GM19397 (cell line): ENCODE data around the gene IL3.

Experiments
- ATAC-seq: cut with Tn5 transposase; IDR thresholded peaks from one replicate; pipeline ENCODE4 v1.9.1; 2021; ENCODE audit warnings: mild to moderate bottlenecking, moderate library complexity; ENCODE audit not compliant: unreplicated experiment

Gene IL3

DNA sequence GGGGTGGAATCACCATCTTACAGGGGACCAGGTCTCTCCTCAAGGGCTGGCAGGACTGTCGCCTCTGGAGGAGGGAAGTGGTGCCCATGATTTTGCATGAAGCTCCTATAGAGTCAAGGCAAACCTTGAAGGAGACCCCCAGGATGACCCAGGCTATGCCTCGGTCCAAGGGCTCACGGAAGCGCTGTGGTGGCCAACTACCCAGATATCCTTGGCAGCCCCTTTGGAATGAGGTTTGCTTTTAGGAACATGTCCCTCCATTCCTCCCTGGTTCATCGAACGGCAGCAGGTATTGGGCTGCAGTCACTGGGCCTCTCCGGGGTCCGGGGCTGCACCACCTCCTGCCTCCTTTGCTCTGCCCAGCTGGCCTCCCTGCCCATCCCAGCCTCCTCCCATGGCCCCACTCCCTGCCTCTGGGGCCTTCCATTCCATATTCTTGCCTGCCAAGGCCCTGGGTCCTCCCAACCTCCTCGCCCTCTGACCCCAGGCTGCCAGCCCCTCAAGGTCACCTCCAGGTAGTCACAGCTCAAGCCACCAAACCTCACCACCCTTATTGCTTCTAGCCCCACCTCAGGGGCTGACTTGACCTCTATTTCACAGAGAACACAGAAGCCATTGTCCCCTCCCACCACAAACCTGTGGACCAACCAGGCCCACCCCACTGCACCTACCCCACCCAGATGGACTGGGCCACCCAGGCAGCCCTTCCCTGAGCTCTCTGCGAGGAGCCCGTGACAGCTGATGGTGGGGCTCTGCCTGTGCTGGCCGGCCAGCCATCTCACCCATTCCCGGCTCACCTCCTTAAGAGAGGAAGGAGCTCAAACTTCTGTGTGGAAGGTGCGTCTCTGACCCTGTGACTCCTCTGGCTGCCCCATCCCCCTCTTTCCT lies 3.6 kb upstream of the IL3 start:
- no peak for ATAC-seq

DNA sequence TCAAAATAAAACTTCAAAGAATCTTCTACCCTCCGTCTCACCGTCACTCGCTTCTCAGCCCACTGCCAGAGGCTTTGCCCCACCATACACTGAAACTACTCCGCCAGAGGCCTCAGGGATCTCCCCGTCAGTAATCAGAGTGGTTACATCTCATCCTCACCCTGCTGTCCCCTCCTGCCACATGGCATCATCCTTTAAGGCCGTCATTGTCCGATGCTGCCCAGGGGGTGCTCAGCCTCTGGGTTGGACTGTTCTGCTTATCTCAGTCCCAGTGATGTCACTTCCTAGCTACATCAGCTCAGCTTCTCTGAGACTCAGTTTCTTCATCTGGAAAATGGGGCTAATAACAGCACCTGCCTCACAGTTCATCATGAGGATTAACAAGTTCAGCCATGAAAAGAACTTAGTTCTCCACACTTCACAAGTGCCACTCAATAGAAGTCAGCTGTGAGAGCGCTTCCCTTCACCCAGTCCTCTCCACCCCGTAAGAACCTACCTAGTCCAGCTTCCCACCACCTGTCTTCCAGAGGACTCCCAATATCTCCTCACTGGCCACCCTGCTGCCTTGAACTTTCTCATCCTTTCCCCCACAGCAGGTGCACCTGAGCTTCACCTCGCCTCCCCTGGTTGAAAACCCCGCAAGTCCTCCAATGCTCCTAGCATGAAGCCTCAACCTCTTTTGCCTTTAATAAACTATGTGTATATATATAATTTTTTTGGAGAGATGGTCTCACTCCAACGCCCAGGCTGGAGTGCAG lies 2.8 kb upstream of the IL3 start:
- no peak for ATAC-seq

DNA sequence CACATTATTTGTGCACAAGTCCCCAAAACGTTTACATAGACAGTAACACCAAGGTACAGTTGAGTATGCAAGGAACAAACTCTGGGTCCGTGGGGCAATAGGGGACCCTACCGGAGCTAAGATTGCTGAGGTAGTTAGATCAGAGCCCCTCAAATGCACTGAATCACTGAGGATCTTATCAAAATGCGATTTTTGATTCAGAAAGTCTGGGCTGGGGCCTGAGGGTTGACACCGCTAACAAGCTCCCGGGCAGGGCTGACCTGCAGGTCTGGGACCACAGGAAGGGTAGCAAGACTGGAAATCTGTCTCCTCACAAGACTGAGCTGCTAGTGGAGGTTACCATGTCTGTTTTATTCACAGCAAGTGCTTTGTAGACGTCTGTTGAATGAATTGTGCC lies 1.8 kb upstream of the IL3 start:
- no peak for ATAC-seq

DNA sequence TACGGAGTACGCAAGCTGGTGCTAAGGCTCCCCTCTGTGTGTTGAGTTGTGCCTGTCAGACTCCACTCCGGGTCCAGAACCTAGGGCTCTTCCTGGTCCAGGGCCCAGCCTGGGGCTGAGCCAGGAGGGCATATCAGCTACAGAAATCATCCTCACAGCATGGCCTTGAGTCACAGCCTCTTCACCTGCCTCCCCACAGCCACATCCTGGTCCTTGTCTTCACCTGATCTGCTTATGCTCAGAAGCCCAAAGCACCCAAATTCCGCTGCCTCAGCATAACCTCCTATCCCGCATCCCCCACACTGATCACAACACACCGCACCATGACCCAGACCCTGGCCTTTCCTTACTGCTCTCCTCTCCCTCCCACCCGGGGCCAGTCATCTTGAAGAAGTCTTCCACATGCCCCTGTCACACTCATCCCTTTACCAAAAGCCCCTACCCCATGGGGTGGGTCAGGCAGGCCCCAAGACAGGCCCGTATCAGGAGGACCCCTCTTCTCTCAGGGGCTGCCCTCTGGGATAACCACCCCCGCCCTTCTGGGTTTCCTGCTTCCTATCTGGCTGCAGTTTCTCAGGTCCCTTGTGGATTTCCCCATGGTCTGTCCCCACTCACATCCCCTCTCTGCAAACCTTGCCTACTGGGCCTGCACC lies 1.3 kb upstream of the IL3 start:
- ATAC-seq: no peak

DNA sequence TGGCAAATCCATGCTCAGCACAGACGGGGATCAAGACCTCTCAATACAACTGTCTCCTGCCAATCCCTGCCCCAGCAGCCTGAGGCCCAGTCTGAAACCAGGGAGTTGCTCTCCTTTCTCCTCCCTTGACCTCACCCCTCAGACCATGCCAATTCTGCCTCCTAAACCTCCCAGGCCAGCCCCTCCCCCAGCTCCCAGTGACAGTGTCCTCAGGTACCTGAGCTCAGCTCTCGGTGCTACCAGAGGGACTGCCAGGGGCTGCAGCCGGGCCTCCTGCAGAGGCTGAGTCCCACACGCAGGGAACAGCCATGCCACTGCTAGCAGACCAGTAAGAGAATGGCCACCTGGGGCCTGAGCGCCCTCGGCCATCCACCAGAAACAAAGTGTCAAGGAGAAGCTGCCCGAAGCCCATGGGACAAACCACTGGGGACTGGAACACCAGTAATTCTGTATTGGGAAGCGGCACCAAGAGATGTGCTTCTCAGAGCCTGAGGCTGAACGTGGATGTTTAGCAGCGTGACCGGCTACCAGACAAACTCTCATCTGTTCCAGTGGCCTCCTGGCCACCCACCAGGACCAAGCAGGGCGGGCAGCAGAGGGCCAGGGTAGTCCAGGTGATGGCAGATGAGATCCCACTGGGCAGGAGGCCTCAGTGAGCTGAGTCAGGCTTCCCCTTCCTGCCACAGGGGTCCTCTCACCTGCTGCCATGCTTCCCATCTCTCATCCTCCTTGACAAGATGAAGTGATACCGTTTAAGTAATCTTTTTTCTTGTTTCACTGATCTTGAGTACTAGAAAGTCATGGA lies 557 bp upstream of the IL3 start:
- no peak for ATAC-seq

DNA sequence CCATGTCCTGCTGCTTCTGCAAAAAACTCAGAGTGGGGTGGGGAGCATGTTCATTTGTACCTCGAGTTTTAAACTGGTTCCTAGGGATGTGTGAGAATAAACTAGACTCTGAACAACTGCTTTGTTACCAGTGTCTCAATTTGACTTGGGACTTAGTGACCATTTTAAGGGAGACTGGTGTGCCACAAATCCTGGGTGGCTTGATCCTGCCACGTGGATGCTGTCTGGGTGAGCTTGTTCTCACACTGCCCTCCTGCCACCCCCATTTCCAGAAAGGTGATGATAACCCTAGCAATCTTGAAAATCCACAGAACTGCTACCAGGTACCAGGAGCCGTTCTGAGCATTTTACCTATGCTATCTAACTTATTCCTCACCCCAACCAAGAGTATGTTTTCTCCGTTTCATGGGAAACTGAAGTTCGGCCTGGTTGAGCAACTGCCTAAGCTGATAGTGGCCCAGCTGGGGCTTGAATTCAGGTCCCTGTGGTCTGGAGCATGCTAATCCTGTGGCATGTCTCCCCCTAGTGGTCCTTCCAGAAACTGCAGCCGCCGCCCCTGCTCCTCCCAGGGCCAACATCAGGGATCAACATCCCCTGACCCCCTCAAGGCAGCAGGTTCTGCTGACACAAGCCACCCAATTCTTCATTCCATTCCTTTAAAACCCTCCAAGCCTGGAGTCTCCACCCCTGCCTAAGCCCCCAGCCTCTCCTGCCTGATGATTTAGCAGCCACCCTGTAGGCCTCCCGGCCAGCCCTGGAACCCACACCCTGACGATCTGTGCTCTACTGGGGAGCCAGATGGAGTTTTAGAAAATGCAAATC lies 2.8 kb downstream of the IL3 start:
- ATAC-seq: peak; percentile 58

DNA sequence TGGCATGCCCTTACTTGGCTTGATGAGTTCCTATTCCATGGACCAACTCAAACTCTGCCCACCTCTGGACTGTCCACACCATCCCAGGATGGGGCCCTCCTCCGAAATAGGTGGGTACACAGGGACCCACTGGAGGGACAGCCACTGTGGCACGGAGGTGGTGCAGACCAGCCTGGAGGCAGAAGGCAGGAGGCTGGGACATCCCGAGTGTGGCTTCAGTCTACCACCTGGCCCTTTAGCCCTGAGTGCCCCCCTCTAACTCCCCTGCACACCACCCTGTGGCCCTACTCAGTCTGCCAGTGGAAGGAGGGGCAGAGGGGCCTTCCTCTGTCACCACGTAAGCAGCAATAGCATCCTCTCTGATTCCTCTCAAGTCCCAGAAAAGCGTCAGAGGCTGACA lies 3.7 kb downstream of the IL3 start:
- ATAC-seq: no peak

DNA sequence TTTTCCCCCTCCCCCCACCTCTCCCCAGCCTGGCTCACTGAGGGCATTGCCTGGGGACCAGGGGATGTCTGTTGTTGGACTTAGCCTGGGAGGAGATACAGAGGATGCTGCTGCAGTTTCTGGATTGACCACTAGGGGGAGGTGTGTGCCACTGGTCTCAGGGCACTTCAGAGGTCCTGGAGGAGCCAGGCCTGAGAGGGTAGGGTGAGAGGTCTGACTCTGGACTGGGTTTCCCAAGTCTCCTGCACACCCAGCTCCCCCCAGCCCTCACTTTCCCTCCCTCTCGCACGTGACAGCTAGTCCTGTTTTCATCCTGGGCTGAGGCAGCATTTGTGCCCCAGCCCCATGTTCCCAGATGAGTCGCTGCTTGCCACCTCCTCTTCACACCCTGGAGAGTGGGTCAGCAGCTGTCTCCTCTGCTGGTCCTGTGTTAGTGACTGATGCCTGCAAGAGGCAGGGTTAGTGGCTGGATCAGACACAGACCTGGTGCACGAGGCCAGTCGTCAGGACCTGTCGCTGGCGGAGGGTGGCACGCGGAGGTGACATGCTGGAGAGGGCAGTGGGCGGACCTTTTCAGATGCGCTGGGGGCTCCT lies 4.4 kb downstream of the IL3 start:
- peak; percentile 57 for ATAC-seq

DNA sequence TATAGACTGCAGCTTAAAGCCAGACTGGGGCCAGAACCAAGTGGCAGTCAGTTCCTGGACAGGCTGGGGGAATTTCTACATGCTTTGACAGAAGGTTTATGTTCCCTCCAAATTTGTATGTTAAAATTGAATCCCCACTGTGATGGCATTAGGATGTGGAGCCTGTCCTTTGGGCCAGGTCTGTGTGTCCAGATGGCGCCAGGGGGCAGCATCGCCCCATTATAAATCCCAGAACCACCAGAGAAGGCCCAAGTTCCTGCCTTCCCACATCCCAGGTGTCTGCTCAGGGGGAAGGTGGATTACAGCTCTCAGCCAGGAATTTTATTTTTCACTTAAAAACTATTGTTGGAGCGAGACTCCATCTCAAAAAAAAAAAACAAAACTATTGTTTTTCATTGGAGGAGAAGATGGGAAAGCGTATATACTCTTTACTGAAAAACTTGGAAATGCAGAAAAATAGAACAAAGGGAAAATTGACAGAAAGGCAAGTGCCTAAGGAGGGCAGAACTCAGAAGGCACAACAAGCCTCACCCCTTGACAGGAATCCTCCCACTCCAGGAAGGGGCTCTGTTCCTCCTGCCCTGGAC lies 5.0 kb downstream of the IL3 start:
- ATAC-seq: no peak

DNA sequence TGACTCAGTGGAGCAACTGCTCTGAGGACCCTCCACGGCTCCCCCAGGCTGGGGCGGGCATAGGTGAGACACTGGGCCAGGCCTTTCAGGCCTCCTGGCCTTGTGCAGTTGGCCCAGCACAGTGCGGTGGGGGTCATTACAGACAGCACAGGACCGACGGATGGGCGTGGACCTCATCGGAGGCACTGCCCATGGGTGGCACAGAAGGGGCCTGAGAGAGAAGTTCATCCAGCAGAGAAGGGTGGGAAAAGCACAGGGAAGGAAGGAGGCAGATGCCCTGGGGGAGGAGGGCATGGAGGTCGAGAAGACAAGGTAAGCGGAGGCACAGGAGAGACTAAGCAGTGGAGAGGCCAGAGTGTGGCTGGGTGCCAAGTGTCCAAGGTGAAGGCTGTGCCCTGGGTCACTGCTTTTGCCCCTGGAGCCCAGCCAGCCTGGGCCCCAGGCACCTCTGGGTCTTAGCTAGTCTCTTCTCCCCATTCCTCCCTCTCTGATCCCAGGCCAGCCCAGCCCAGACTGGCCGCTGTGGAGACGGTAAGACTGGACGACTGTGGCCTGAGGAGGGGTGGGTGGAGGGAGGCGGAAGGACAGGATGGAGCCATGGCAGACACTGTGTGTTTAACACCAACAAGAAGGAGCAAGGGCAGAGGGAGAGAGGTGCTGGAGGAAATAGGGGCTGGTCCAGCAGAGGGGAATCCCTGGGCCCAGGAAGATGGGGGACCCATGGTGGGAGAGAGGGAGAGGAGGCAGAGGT lies 5.7 kb downstream of the IL3 start:
- ATAC-seq: no peak

DNA sequence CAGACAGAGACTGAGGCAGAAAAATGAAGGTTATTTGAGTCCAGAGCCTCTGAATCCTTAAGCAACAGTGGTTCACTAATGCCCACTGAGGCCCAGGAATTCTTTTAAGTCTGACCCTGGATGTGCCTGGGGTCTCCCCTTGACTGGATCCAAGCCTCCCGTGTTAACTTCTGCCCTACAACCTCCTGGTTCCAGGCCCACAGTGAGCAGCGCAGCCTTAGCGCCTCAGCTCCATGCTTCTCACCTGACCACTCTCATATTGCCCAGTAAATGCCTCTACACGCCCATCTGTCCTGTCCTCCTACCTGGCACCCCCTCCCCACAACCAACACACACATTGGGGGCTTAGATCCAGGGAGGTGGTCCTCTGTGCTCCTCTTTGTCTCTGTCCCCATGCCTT lies 6.4 kb downstream of the IL3 start:
- no peak for ATAC-seq

DNA sequence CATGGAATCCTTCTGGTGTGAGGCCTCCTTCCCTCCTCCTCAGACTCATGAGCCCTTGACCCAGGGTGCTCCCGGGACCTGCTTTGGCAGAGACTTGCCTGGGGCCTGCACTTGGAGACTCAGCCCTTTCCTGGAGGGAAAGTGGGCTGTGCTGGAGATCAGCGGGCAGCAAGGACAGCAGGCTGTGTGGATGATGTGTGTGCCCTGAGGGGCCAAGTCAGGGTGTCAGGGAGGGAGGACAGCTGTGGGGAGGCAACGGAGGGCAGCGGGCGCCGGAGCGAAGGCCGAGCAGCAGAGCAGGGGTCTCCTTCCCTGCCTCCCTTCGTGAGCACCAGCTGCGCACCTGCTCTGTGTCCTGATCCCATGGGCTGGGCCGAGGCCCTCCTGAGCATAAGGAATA lies 7.0 kb downstream of the IL3 start:
- no peak for ATAC-seq

DNA sequence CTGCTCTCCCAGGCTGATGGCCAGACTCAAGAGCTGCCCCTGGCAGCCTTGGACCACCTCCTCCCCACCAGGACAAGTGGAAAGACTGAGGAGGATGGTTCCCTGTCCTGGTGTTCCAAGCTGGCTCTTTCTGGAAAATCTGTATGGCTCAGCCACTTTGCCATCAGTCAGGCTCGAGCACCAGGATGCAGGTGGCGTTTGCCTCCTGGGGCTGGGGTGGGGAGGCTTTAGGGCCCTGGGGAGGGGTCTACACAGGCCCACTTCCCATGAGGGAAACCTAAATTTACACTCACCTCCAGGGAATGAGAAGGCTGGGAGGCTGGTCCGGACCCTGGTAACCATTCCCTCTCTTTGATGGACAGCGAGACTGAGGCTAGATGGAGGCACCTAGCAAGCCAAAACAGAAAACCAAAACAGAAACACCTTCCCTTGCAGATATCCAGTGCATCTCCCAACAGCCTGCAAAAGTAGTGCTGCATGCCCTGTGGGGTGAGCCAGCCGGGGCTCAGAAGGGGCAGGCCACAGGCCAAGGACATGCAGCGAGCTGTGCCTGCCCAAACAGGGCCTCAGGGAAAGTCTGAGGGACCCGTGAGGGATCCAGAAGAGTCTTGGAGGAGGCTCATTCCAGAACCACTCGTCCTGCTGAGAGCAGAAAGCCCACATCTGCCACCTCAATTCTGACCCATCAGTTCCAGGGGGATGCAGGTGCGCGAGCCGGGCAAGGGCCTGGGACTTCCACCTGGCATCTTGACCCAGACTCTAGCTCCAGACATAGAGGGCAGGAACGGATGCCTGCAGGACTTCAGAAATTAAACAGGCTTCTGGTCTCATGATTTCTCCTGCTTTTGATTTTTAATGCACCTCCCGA lies 7.7 kb downstream of the IL3 start:
- no peak for ATAC-seq

DNA sequence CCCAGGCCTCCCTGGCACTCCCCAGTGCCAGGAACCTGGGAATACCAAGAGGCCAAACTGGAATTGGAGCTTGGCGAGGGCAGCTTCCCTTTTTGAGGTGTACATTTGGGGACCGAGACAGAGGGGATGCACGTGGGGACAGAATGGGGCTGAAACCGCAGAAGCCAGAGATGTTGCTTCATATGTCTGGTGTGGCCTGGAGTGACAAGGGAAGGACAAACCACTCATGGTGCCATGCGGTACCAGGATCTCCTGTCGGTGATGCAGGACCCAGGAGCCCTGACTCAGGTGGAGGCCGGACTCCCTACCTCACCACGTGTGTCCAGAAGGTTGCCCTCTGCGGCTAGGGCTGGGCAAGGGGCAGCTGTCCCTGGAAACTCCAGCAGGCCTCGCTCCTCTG lies 9.1 kb downstream of the IL3 start:
- ATAC-seq: no peak

DNA sequence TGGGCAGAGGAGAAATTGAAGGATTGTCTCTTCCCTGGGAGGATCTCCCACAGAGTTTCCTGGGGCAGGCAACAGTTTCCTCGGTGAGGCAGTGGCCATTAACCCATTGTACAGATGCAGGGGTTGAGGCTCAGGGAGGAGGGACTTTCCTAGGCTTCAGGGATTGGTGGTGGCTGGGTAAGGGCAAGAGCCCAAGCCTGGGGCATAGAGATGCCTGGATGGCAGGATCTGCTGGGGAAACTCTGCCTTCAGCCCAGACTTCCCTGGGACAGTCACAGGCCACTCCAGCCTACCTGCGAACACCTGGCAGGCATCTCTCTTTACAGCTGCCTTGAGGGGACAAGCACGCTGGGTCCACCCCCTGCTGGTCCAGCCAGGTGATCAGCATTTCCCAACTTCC lies 9.5 kb downstream of the IL3 start:
- no peak for ATAC-seq

DNA sequence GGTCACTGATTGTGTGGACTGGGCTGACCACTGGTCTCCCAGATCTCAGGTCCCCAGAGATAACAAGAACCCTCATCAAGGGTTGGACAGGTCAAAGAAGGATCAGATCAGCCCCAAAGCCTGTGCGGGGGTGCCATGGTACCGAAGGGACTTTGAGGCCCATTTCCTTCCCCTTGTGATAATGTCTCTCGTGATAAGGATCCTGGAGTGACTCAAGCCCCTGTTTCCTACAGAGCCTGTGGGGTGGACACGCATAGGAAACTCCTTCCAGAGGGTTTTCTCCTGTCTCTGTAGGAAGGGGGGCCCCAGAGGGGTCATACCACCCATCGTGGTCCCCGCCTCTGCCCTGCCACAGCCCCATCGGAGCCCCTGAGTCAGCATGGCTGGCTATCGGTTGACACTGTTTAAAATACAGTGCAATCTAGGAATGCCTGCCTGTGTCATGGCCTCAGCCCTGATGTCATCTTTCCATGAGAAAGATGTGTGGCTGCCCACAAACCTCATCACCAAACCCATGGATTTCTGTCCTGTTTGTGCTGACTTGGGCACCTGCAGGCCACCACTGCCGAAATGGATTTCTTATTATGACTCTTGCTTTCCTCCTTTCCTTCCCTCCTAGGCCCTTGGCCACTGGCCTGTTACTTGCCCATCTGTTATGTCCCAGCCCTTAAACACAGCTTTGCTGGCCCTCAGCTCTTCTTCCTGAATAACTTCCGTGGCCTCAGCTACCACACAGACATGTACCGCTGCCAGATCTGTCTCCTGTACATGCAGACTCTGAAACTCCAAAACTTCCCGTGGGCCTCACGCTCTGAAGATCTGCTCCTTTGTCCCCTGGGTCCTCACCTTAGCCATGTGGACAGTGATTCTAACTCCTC lies 10.2 kb downstream of the IL3 start:
- no peak for ATAC-seq

DNA sequence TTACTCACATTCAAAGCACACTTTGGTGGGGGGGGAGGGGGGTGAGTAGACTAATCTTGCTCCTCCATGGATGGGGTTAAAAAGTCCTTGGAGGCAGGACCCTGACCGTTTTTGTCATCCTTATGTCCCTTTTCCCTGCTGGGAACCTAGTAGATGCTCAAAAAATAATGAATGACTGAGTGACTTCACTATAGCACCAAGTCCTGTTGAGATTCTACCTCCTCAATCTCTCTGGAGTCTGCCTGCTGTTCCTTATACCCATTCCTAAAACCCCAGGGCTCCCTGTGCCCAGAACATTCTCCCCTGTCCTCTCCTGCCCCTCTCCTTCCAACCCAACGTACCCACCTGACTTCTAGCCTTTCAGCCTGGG lies 10.9 kb downstream of the IL3 start:
- no peak for ATAC-seq
